HS-5 (cell line): ENCODE measurements around the gene TBC1D2B.
"Not testable (repeated sequence)": the region's sequence is repeated elsewhere in the genome, so short reads cannot be mapped to it uniquely, and the experiment has no call there.

Source experiments
- DNase-seq: peaks from one replicate; pipeline ENCODE4 v3.0.0-alpha.2; 2012; ENCODE audit warnings: low read depth

Gene TBC1D2B

DNA sequence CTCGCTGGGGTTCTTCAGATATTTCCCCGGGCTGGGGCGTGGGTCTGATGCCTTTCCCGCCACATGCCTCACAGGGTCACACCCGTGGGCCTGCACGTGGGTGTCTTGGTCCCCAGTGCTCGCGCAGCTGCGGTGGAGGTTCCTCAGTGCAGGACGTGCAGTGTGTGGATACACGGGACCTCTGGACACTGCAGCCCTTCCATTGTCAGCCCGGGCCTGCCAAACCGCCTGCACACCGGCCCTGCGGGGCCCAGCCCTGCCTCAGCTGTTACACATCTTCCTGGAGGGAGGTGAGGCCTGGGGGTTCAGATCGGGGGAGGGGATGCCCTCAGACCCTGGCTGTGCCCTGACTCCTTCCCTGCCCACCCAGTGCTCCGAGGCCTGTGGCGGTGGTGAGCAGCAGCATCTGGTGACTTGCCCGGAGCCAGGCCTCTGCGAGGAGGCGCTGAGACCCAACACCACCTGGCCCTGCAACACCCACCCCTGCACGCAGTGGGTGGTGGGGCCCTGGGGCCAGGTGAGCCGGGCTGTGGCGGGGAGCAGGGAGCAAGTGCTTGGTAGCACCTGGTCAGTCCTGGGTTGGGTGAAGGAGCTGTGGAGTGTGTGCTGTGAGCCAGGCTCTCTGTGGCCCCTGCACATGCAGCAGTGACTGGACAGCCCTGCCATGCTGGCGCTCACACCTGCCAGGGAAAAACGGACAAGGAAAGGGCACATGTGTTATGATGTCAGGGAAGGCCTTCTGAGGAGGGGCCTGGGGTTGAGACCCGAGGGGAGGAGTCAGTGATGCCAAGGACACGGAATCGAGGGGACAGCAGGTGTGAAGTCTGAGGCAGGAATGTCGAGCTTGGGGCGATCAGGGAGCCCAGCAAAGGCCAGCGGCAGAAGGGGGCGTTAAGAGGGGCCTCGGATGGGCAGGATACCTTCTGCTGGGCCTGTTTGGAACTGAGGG lies 88.9 kb downstream of the TBC1D2B start:
- DNase-seq: no peak

DNA sequence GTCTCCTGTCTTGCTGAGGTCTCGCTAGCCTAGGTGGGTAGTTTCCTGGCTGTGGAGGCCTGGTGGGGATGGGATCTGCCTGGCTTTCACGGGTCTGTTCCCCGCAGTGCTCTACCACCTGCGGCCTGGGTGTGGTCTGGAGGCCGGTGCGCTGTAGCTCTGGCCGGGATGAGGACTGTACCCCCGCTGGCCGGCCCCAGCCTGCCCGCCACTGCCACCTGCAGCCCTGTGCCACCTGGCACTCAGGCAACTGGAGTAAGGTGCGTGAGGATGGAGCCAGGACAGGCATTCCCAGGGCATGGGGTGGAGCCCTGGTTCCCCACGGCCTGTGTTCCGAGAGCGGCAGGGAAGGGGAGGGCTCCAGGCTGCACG lies 89.8 kb downstream of the TBC1D2B start:
- DNase-seq: not testable (repeated sequence)

DNA sequence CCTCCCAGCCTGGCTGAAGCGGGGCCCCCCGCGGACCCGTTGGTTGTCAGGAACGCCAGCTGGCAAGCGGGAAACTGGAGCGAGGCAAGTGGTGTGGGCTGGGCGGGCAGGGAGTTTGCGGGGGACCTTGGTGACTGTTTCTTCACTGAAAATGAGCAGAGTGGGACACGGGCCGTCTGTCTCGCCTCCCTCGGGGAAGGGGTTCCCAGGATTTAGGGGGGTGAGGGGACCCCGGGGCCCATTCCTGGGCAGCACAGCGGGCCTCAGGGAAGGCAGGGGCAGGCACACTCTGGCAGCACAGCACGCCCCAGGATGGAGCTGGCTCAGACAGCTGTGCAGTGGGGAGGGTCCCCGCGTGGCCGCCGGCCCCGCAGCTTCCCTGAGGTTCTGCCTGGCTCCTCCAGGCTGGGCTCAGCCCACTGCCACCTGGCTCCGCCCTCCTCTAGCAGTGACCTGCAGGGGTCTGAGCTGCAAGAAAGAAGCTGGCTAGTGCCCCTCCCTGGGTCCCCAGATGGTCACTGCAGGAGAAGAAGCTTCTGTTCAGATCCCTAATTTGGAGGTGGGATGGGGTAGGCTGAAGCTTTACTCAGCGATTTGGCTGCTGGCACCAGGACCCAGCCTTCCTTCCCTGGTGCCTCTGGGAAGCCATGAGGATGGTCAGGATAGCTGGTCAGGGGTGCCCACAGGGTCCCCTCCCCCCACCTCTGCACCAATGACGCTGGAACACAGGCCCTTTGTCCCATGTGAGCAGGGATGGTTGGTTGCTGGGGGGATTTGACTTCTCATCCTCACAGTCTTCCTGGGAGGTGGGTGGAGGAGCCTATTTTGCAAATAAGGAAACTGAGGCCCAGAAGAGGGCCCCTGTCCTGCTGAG lies 90.4 kb downstream of the TBC1D2B start:
- DNase-seq: no peak

DNA sequence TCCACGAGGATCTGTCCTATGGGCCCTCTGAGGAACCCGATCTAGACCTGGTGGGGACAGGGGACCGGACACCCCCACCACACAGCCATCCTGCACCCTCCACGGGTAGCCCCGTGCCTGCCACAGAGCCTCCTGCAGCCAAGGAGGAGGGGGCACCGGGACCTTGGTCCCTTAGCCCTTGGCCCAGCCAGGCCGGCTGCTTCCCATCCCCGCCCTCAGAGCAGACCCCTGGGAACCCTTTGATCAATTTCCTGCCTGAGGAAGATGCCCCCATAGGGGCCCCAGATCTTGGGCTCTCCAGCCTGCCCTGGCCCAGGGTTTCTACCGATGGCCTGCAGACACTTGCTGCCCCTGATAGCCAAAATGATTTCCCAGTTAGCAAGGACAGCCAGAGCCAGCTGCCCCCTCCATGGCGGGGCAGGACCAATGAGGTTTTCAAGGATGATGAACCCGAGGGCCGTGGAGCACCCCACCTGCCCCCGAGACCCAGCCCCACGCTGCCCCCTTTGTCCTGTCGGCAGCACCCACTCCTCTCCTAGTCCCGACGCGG lies 91.5 kb downstream of the TBC1D2B start:
- no peak for DNase-seq

DNA sequence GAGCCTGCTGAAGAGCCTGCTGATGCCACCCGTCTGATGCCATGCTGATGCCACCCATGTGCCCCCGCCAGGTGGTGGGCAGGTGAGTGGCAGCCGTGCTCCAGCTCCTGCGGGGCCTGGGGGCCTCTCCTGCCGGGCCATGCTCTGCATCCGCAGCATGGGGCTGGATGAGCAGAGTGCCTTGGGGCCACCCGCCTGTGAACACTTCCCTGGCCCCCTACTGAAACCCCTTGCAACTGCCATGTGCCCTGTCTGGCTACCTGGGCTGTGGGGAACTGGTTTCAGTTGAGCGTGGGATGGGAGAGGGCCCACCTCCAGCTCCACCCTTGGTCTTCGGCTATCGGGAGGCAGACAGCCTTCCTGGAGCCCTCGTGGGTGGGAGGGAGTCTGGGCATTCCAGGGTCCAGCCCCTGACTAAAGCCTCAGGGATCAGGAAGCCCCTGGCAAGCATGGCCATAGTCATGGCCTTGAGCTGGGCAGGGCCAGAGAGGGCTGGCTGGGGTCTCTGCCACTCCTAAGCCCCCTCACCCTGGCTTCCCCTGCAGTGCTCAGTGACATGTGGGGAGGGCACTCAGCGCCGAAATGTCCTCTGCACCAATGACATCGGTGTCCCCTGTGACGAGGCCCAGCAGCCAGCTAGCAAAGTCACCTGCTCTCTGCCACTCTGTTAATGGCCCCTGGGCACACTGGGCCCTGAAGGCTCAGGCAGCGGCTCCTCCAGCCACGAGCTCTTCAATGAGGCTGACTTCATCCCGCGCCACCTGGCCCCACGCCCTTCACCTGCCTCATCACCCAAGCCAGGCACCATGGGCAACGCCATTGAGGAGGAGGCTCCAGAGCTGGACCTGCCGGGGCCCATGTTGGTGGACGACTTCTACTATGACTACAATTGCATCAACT lies 92.2 kb downstream of the TBC1D2B start:
- no peak for DNase-seq

DNA sequence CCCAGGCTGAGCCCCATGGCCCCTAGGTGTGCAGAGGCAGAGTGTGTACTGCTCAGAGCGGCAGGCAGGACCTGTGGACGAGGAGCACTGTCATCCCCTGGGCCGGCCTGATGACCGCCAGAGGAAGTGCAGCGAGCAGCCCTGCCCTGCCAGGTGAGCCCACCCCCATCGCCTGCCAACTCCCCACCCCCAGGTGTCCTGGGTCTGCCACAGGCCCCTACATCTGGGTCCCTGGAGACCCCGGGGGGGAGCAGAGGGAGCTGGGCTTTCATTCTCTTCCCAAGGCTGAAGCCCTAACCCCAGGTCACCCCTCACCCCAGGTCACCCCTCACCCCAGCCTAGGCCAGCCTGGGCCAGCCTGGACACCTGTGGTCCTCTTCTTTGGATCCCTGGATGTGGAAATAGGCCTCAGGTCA lies 93.1 kb downstream of the TBC1D2B start:
- DNase-seq: no peak

DNA sequence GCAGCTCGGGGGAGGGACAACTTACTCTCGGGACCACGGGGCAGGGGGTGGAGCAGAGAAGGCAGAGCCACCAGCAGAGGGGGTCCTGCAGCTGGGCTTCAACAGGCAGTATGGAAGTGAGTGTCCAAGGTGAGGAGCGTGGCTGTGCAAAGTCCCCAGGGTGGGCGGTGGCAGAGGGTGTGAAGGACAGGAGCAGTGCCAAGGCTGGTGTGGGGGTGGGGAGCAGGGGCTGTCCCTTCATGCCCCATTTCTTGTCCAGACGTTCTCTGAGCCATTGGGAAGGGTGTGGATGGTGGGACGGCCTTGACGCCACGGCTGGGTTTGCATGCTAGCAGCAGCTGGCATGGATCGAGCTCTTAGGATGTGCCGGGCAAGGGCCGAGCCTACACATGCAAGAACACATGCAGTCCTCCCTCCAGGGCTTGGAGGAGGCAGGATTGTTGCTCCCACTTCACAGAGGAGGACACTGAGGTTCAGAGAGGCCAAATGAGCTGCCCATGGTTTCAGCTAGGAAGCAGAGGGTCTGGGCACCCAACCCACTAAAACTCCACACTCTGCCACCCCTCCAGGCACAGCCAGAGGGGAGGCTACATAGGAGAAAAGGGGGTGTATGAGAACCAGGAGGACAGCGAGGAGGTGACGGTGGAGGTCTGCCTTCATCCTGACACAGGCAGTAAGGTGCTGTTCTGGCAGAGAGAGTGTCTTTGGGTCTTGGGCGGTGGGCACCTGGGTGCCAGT lies 93.6 kb downstream of the TBC1D2B start:
- no peak for DNase-seq

DNA sequence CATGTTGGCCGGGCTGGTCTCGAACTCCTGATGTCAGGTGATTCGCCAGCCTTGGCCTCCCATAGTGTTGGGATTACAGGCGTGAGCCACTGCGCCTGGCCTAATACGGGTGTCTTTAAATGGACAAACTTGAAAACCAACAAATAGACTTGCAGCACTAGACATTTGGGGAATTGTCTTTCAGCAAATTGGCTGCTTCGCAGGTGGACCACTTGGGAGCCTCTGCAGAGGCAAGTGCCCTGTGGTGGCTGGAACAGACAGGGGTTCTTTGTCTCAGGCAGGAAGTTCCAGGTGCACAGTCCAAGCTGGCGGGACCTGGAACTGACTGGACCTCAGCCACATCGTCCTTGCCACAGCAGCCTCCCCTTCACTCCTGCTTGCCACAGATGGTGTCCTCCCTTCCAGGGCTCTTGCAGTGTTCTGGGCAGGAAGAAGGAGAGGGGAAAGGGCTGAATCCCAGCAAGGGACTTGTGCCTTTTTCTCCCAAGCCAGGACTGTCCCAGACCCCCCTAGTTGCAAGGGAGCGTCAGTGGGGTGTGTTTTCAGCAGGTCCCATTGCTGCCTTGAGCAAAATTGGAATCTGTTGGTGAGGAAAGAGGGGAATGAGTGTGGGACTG lies 94.3 kb downstream of the TBC1D2B start:
- no peak for DNase-seq

DNA sequence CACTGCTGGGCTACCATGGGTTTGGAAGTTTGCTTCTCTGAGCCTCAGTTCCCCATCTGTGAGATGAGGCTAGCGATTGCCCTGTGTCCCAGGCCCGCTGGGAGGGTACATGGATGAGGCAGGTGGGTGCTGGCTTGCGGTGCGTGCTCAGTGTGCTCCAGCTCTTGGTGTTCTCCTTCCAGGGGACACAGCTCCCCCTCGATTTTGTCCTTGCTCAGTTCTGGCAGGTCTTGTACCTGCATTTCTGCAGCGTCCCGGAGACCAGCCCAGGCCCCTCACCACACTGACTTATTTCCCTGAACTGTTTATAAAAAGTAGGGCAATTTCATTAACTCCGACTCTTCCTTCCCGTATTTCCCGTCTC lies 95.4 kb downstream of the TBC1D2B start:
- no peak for DNase-seq

DNA sequence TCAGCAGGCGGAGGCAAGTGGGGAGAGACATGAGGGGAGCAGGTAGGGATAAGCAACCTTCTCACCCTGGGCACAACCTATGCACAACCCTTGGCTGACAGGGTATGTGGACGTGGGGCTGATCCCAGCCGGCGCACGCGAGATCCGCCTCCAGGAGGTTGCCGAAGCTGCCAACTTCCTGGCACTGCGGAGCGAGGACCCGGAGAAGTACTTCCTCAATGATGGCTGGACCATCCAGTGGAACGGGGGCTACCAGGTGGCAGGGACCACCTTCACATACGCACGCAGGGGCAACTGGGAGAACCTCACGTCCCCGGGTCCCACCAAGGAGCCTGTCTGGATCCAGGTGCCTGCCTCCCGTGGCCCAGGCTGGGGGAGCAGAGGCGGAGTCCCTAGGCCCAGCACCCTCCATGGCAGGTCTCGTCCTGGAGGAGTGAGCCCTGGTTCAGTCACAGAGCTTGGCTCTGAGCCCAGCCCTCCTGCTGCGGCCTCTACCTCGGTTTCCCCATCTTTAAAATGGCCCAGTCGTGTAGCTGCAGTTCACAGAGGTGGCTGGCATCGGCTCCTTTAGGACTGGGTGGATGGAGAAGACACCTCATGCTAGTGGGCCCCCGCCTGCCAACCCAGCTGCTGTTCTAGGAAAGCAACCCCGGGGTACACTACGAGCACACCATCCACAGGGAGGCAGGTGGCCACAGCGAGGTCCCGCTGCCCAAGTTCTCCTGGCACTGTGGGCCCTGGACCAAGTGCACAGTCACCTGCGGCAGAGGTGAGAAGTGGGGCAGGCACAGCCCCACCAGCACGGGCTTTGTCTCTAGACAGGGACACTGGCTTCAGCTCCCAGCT lies 96.0 kb downstream of the TBC1D2B start:
- no peak for DNase-seq

DNA sequence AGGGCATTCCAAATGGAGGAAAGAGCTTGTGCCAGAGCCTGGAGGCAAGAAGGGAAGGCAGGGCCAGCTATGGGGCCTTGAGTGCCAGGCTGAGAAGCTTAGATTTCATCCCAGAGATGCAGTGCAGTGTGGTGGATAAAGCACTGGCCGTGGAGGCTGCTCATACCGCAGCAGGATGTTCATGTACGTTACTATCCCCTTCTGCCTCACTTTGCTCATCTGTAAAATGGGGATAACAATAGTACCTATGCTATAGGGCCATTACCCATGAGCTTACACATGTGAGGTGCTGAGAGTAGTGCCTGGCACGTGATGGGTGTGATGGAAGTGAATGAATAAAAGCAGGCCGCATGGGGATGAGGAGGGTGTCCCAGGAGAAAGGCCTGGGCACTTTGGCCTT lies 96.8 kb downstream of the TBC1D2B start:
- not testable (repeated sequence) for DNase-seq

DNA sequence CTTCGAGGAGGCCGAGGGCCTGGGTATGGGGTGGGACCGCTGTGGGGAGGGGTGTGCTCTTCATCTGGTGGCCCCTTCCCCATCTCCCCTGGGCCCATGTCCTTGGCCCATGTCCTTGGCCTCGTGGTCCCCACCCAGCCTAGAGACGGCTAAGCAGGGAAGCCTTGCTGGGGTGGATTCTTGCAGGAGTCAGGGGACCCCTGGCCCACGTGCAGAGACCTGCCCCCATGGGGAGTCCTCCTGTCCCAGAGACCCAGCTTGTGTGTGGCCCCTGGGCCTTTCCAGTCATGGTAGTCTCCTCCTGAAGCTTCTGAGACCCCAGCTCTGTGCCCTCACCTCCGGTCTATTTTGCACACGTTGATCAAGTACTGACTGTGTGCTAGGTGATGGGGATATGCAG lies 97.4 kb downstream of the TBC1D2B start:
- no peak for DNase-seq

DNA sequence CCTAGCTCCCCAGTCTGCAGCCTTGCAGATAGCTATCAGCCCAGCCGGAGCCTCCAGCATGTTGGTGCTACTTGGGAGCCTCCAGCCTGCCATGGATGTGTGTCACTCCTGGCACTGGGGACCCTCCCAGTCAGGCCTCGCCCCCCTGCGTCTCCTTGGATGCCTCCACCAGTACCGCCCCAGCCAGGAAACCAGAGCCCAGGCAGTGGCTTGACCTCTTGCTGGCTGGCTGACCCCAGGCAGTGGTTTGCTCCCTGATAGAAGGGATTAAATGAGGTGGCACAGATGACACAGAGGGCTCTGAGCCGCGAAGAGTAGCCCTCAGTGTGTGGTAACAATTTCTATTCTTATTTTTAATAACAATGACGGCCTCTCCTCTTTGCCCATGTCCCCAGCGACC lies 98.4 kb downstream of the TBC1D2B start:
- not testable (repeated sequence) for DNase-seq

DNA sequence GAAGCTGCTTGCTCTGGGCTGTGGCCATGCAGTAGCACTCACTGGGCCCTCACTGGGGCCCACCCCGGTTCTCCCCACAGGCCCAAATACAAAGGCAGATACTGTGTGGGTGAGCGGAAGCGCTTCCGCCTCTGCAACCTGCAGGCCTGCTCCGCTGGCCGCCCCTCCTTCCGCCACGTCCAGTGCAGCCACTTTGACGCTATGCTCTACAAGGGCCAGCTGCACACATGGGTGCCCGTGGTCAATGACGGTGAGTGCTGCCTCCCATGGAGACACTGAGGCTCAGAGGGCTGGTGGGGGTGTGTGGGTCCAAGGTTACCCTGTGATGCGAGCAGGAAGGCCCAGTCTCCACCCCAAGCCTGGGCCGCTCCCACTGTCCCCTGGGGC lies 98.8 kb downstream of the TBC1D2B start:
- not testable (repeated sequence) for DNase-seq

DNA sequence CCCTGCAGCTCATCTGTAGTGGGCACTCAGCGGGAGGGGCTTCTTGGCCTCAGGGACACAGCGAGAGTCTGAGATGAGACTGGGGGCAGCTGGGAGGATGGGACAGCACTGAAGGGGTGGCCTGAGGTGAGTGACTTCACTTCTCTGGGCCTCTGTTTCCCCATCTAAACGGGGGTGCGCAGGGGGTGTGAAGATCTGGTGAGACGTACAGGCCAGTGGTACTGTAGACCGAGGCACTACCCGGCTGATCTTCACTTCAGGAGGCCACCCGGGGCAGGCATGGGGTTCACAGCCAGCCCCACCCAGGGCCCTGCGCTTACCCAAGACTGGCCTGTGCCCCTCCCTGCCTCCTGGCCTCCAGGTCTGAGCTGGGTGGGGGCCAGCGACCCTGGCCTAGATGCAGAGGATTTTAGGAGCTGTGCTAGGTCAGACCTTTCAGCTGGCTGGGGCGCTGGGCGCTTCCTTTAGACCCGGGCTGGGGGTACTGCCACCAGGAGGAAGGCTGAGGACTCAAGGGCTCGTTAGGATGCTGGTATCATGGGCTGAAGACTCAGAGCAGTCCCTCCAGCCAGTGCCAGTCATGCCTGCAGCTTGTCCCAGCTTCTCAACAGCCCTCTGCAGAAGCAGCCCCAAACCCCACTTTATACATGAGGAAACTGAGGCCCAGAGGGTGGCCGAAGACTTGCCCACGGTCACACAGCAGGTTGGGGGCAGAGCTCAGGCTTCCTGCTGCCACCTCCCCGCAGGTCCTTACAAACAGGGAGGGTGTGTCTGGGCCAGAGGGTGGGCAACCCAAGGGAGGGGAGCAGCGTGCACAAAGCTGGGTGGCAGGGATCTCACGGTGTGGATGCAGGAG lies 99.4 kb downstream of the TBC1D2B start:
- not testable (repeated sequence) for DNase-seq

DNA sequence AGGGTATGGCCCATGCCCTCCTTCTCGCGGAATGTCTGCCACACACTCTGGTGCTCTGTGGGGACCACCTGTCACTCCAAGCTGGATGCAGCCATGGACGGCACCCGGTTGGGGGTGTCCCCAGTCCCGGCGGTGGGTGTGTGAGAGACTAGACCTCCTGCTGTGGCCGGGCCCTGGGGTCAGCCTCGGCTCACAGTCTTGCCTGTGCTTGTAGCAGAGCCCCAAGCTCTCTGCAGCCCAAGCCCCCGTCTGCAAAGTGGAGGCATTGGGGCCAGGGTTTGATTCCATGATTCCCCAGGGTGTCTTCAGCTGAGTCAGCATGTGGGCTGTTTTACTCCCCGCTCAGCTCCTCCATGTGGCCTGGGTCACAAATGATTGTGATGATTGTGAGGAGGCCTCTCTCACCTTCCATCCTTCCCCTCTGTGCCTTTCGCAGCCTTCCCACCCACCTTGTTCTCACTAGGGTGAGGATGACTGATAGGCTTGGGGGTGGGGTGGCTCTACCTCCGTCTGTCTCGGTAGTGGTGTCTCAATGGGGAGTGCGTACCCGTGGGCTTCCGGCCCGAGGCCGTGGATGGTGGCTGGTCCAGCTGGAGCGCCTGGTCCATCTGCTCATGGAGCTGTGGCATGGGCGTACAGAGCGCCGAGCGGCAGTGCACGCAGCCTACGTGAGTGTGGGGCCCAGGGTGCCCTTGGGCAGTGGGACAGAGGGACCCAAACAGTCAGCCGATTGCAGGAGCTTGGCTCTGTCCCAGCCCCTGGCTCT lies 100.6 kb downstream of the TBC1D2B start:
- DNase-seq: not testable (repeated sequence)

DNA sequence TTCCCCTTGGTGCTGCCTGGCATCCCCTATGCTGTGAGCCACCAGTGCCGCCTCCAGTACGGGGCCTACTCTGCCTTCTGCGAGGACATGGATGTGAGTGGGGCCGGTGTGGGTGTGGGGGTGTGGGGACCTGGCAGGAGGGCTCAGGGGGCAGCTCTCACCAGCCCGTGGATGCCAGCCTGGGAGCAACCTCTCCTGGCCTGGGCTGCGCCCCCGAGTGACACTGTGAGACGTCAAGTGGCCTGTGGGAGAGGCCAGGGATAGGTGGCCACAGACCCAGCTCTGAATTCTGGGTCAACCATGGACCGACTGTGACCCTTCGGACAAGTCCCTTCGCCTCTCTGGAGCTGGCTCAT lies 101.4 kb downstream of the TBC1D2B start:
- DNase-seq: not testable (repeated sequence)
